ENCODE measurements around the gene ITIH5.

GRCh38 chr10:7558036-7558435 lies 108.7 kb downstream of the ITIH5 start:
- TF ChIP-seq CTCF (IDR thresholded peaks at IDR 0.05), result no peak
- TF ChIP-seq EZH2 (IDR thresholded peaks at IDR 0.05; ENCODE audit: borderline replicate concordance, insufficient read depth, low read depth, low read length, poor library complexity, severe bottlenecking), result no peak
